H1 (cell line): ENCODE data around the gene OR6V1. TPM values are rescaled to one million over a fixed set of nuclear protein-coding genes. Genes with fewer than 3 reads are reported as not detected.

Experiments
- CBX8 ChIP-seq: fragments of 300-800, 300-1000 bp; sonication (generic); IDR thresholded peaks from 2 replicates; pipeline ENCODE4 v1.7.1; 2016; ENCODE audit warnings: low read depth, low read length, borderline replicate concordance
- CREB1 ChIP-seq: IDR thresholded peaks from 2 replicates; pipeline ENCODE4 v1.6.1; 2012; ENCODE audit warnings: inconsistent platforms
- E2F6 ChIP-seq: IDR thresholded peaks from 2 replicates; pipeline ENCODE4 v1.6.1; 2012; ENCODE audit warnings: inconsistent platforms
- RAD21 ChIP-seq, 2 experiments: IDR thresholded peaks in 1 of 2; conservative IDR thresholded peaks in 1 of 2; 2 replicates each; pipeline ENCODE4 v1.6.1; 2011; ENCODE audit warnings: low read depth in 2 of 2, low read length in 2 of 2, improper control_type of control experiment in 1 of 2, inconsistent platforms in 1 of 2, mild to moderate bottlenecking in 1 of 2, moderate library complexity in 1 of 2
- polyA plus RNA-seq, 7 experiments: library from polyadenylated mRNA; depleted of rRNA in 3 of 7; stranded (reverse) in 5 of 7; unstranded in 2 of 7; fragments of >200 nt in 5 of 7; fragments of 200-250 nt in 2 of 7; gene quantifications; 1 replicate in 5 of 7; 2 replicates in 1 of 7; 4 replicates in 1 of 7; pipeline versions ENCODE4 v1.2.1 to v1.2.3, GENCODE V29; 2011 to 2013; ENCODE audit warnings: missing spikeins in 2 of 7, mixed read lengths in 2 of 7
- total RNA-seq: library from RNA; stranded (reverse); fragmentation: NEBNext Ultra II Directional; extraction: Animal tissue kit (Norgen Biotek cat#: 25700); gene quantifications from 2 replicates; pipeline ENCODE4 v1.2.1, GENCODE V29; 2021

Gene OR6V1
- total and polyA plus RNA-seq, 2 of the 8 experiments (the other 6 are each of a cell fraction or from before 2014, with no cell fraction given): not detected

GRCh38 chr7:143008007-143008901 is 43.9 kb upstream of the OR6V1 start (continued):
- peak; percentile 98 to 99 for TF ChIP-seq RAD21 (IDR thresholded peaks at IDR 0.05 in 1 of 2, conservative IDR thresholded peaks at IDR 0.05 in 1 of 2; ENCODE audit: low read depth in 2 of 2, low read length in 2 of 2)
- TF ChIP-seq CREB1: peak; percentile 82
- no peak for TF ChIP-seq CBX8
- TF ChIP-seq E2F6: 0 out of 2 replicates have a peak, but pooled peaks have one; percentile 12
